IPS-20b (cell line): ENCODE measurements around the gene RIC3.
A peak's percentile ranks its signal among the peaks of the same experiment; 100 is the strongest.
"Not testable (repeated sequence)": the region's sequence is repeated elsewhere in the genome, so short reads cannot be mapped to it uniquely, and the experiment has no call there.

Source experiments
- H3K27ac ChIP-seq: one replicate; pipeline ENCODE4 v1.5.1; 2013; ENCODE audit warnings: low read length
- H3K27me3 ChIP-seq: 2 replicates; pipeline ENCODE4 v1.6.1; 2013; ENCODE audit warnings: mild to moderate bottlenecking, low read length, inconsistent platforms; ENCODE audit not compliant: insufficient read depth
- H3K36me3 ChIP-seq: 2 replicates; pipeline ENCODE4 v1.6.1; 2013; ENCODE audit warnings: low read depth, mild to moderate bottlenecking, inconsistent platforms, low read length, moderate library complexity; ENCODE audit not compliant: insufficient read depth
- H3K4me1 ChIP-seq: 2 replicates; pipeline ENCODE4 v1.6.1; 2013; ENCODE audit warnings: mild to moderate bottlenecking, control low read depth, inconsistent platforms, low read length, moderate library complexity; ENCODE audit not compliant: insufficient read depth
- H3K4me3 ChIP-seq: 2 replicates; pipeline ENCODE4 v1.5.1; 2013; ENCODE audit warnings: mild to moderate bottlenecking, low read length, inconsistent platforms
- H3K9ac ChIP-seq: 2 replicates; pipeline ENCODE4 v1.6.1; 2013; ENCODE audit warnings: low read depth, mild to moderate bottlenecking, inconsistent platforms, low read length, moderate library complexity
- H3K9me3 ChIP-seq: 2 replicates; pipeline ENCODE4 v1.6.1; 2013; ENCODE audit warnings: mild to moderate bottlenecking, low read depth, low read length, inconsistent platforms; ENCODE audit not compliant: insufficient read depth

Gene RIC3

GRCh38 chr11:8183111-8183510 lies 14.3 kb upstream of the RIC3 start:
- H3K4me1 ChIP-seq: peaks cover 2% of the 10 kb centered on the region; the same call in 1 of the 2 replicates
- no peaks in the 10 kb centered on the region; the same call in 1 of the 2 replicates for H3K9me3 ChIP-seq
- H3K27ac ChIP-seq: no peak overlapping the region
- no peaks in the 10 kb centered on the region for H3K36me3 ChIP-seq
- H3K9ac ChIP-seq: no peak overlapping the region
- H3K4me3 ChIP-seq: no peak overlapping the region
- H3K27me3 ChIP-seq: no peaks in the 10 kb centered on the region

DNA sequence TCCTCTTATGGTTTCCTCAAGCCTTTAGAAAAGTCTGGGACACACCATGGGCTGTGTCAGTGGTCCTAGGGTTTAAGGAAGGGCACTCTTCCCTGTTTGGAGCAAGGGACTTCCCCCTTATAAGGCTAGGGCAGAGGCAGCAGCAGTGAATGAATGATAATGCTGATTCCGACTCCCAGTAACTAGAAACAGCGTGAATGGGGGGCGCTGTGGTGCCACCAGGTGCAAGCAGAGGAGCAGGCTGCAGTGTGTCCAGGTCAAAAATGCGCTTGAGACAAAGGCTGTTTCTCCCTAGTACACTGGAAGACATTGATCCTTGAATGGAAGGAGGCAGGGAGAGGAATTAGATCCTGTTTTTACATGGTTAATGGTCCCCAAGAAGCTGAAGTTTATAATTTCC lies 11.6 kb upstream of the RIC3 start:
- Histone ChIP-seq H3K27ac (no peak overlapping the region), H3K9me3 (no peaks in the 10 kb centered on the region; the same call in 1 of the 2 replicates), H3K36me3 (no peaks in the 10 kb centered on the region), H3K4me1 (peaks cover 2% of the 10 kb centered on the region; the same call in 1 of the 2 replicates), H3K9ac (no peak overlapping the region; the same call in 1 of the 2 replicates), H3K27me3 (no peaks in the 10 kb centered on the region), H3K4me3 (no peak overlapping the region)

DNA sequence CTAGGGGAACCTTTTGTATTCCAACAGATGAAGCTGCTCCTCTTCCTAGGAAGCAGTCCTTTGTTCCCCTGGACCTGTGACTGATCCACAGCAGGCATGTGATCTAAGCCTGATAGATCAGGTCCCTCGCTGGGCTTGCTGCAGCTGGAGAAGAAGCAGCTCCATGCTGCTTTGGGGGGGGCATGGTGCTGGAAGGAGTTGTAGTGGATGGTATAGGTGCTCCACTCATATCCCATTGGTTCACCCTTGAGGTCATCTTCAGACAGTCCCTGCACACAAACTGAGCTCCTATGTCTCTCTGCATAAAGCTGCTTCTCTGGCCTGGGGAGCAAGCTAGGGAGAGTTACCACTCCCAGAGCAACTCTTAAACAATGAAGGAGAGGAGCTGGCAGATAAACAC lies 9.5 kb upstream of the RIC3 start:
- Histone ChIP-seq H3K27me3 (no peaks in the 10 kb centered on the region), H3K4me3 (no peak overlapping the region), H3K4me1 (peaks cover 2% of the 10 kb centered on the region; the same call in 1 of the 2 replicates), H3K9me3 (no peaks in the 10 kb centered on the region), H3K9ac (no peak overlapping the region), H3K27ac (no peak overlapping the region), H3K36me3 (no peaks in the 10 kb centered on the region)

GRCh38 chr11:8177136-8177535 lies 8.3 kb upstream of the RIC3 start:
- Histone ChIP-seq H3K27me3 (no peaks in the 10 kb centered on the region), H3K4me1 (peaks cover 2% of the 10 kb centered on the region; the same call in 1 of the 2 replicates), H3K4me3 (no peak overlapping the region), H3K9ac (no peak overlapping the region), H3K27ac (no peak overlapping the region), H3K9me3 (no peaks in the 10 kb centered on the region), H3K36me3 (no peaks in the 10 kb centered on the region)

DNA sequence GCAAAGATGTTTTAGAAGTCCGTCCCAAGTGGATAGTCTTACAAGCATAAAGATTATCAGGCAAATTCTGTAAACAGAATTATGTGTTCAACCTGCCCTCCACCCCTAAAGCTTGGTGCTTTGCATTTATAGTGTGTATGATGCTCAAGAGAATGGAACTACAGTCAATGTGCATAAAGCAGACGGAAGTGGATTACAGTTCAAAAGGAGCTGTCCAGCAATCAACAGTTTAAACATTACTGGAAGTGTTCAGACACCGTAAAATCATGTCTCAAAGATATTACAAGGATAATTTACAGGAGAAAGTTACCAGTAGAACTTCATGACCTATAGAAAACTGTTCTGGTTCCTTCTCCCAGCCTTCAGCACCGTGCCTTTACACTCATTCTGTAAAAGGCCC lies 1.0 kb downstream of the RIC3 start:
- Histone ChIP-seq H3K27ac (no peak overlapping the region), H3K4me3 (peak overlapping the region; percentile 91), H3K9me3 (no peaks in the 10 kb centered on the region), H3K9ac (peak overlapping the region; percentile 82; the same call in 1 of the 2 replicates), H3K4me1 (peaks cover 5% of the 10 kb centered on the region; the same call in 1 of the 2 replicates), H3K36me3 (no peaks in the 10 kb centered on the region), H3K27me3 (peaks cover 31% of the 10 kb centered on the region)

GRCh38 chr11:8164746-8165145 lies 4.1 kb downstream of the RIC3 start:
- Histone ChIP-seq H3K27me3 (peaks cover 21% of the 10 kb centered on the region), H3K4me3 (no peak overlapping the region), H3K36me3 (no peaks in the 10 kb centered on the region), H3K9me3 (no peaks in the 10 kb centered on the region), H3K27ac (no peak overlapping the region), H3K4me1 (peaks cover 5% of the 10 kb centered on the region; the same call in 1 of the 2 replicates), H3K9ac (no peak overlapping the region)

DNA sequence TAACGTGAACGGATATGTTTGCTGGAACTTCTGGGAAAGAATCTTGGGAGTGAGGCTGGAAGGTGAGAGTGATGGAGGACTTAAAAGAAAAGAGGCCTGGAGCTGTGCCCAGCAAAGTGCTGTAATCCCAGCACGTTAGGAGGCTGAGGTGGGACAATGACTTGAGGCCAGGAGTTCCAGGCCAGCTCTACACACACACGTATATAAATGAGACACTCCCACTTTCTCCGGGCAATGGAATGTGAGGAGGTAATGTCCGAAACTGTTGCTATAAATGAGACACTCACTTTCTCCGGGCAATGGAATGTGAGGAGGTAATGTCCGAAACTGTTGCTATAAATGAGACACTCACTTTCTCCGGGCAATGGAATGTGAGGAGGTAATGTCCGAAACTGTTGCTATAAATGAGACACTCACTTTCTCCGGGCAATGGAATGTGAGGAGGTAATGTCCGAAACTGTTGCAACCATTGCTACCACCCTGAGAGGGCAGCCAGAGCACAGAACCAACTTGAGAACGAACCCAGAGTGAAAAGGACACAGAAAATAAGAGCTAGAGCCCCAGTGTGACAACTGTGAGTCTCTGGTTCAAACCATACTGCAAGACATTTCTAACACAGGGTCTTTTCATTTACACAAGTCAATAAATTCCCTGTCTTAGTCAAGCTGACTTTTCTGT lies 7.1 kb downstream of the RIC3 start:
- not testable (repeated sequence) for H3K27me3 ChIP-seq, H3K9ac ChIP-seq, H3K9me3 ChIP-seq, H3K27ac ChIP-seq, H3K4me1 ChIP-seq, H3K4me3 ChIP-seq, H3K36me3 ChIP-seq

DNA sequence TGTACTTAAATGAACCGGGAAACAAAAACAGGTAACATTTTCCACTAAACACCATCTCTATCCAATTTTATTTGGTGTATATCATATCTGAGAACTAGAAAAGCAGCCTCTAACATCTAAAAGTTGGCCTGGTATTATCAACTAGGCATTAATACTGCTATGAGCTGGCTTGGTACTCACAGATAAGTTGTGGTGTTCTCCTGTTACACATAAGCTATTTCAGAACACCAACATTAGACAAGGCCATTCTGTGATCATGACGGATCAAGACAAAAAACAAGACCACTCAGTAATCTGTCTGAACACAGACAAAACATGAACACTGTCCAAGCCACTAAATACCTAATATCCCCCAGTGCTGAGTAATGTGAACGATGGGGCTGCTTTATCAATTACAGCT lies 11.9 kb downstream of the RIC3 start:
- Histone ChIP-seq H3K4me1 (peaks cover 8% of the 10 kb centered on the region; the same call in 1 of the 2 replicates), H3K9me3 (no peaks in the 10 kb centered on the region), H3K27me3 (no peaks in the 10 kb centered on the region), H3K4me3 (no peak overlapping the region), H3K36me3 (no peaks in the 10 kb centered on the region), H3K9ac (no peak overlapping the region), H3K27ac (no peak overlapping the region)

DNA sequence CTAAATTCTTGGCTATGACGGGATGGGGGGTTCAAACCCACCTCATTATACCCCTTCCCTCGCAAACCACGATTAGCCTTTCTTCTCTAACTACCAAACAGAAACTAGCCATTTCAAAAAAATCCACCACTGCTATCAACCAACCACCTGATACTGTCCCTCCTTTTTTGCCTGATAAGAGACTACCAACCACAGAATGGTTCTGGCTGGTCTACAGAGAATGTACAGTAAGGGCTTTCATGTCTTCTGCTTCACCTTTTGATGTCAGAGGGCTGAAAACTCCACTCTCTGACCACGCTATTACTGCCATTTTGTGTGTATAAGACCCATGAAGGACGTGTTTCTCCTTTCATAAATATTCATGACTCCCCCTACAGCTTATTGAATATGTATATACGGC lies 19.1 kb downstream of the RIC3 start:
- Histone ChIP-seq H3K36me3 (no peaks in the 10 kb centered on the region), H3K4me1 (peaks cover 18% of the 10 kb centered on the region; the same call in 1 of the 2 replicates), H3K27me3 (no peaks in the 10 kb centered on the region), H3K4me3 (no peak overlapping the region), H3K9me3 (no peaks in the 10 kb centered on the region), H3K9ac (no peak overlapping the region), H3K27ac (no peak overlapping the region)

GRCh38 chr11:8138526-8138925 lies 30.3 kb downstream of the RIC3 start:
- H3K9me3 ChIP-seq: peaks cover 3% of the 10 kb centered on the region; the same call in 1 of the 2 replicates
- H3K27ac ChIP-seq: no peak overlapping the region
- no peak overlapping the region for H3K4me3 ChIP-seq

DNA sequence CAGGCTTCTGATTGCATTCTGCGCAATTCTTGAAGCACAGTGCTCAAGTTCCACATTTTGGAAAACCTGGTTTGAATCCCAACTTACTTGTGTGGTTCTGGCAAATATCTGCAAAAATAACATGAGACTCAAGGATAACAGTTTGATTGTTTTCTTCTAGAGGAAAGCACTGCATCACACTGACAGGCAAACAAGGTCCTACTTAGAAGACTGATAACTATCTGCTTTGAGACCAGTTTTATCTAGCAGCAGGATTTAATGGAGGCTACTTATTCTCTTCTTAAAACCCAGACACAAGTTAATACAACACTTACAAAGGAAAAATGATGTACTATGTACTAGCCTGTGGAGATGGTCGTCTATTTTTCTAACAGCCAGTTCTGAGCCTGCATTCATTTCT lies 41.4 kb downstream of the RIC3 start:
- H3K4me1 ChIP-seq: no peaks in the 10 kb centered on the region
- H3K36me3 ChIP-seq: no peaks in the 10 kb centered on the region
- H3K9me3 ChIP-seq: no peaks in the 10 kb centered on the region
- no peaks in the 10 kb centered on the region for H3K27me3 ChIP-seq
- H3K4me3 ChIP-seq: no peak overlapping the region
- no peak overlapping the region for H3K9ac ChIP-seq
- H3K27ac ChIP-seq: no peak overlapping the region

More at GRCh38 chr11:8138526-8138925, 30.3 kb downstream of the RIC3 start:
- Histone ChIP-seq H3K9ac (no peak overlapping the region), H3K27me3 (no peaks in the 10 kb centered on the region), H3K4me1 (no peaks in the 10 kb centered on the region), H3K36me3 (peaks cover 39% of the 10 kb centered on the region)

DNA sequence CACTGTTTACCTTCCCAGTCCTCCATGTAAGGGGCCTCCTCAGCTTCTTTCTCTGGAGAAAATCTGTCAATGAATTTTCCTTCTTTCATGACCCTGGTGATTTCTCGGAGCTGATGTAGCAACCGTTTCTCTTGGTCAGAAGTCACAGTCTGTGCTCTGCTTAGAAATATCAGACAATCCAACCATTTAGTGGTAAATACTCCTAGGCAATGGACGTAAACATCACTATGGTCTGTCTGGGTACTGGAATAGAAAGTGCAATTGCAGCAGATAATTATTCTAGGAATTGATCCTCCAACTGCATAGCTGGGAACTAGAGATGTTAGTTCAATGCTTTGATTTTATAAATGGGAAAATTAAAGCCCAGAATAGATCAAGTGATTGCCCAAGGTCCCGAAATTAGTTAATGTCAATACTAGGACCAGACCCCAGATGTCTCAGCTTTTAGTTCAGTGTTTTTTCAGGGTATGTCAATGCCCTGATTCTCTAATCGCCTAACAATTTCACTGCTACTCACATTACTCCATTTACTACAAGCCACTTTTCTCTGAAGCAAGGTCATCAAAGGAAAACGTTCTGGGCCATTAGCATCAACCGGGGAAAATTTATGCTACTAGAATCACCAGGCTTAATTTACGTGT lies 42.1 kb downstream of the RIC3 start:
- H3K9ac ChIP-seq: no peak overlapping the region
- H3K36me3 ChIP-seq: no peaks in the 10 kb centered on the region
- H3K9me3 ChIP-seq: no peaks in the 10 kb centered on the region
- H3K4me1 ChIP-seq: no peaks in the 10 kb centered on the region
- H3K27me3 ChIP-seq: no peaks in the 10 kb centered on the region
- no peak overlapping the region for H3K27ac ChIP-seq
- no peak overlapping the region for H3K4me3 ChIP-seq
